IMR-90 (cell line): ENCODE measurements around the gene LRRC4C. TPM values are rescaled to one million over a fixed set of nuclear protein-coding genes. Genes with fewer than 3 reads are reported as not detected.

ENCODE experiments used
- ATAC-seq: fragments of 200-7000 bp; cut with Tn5 transposase; 2 replicates; pipeline ENCODE4 v1.9.1; 2020; ENCODE audit warnings: low read depth, mild to moderate bottlenecking, moderate library complexity
- BruUV-seq: library from RNA; stranded (reverse); fragments of 400-500 nt; replicated peaks from 2 replicates; lab custom pipeline; 2021; lab: Mats Ljungman, UMichigan
- CTCF ChIA-PET: fragments of 300-600 bp; formaldehyde crosslinking; extraction: SDS; loops from one replicate; lab custom pipeline; 2021; ENCODE audit warnings: antibody characterized with exemption; lab: Yijun Ruan, JAX
- POLR2A ChIA-PET: fragments of 300-600 bp; sonication (Branson Sonifier 250); formaldehyde crosslinking; loops from one replicate; lab custom pipeline; 2022; ENCODE audit warnings: antibody characterized with exemption; ENCODE audit not compliant: unreplicated experiment; lab: Charles Lee
- DNase-seq: peaks from one replicate; pipeline ENCODE4 v3.0.0; 2013
- H2AFZ ChIP-seq: replicated peaks from 2 replicates; pipeline ENCODE3; 2013; ENCODE audit warnings: low read length, mild to moderate bottlenecking; ENCODE audit not compliant: poor library complexity
- H2AK5ac ChIP-seq: 2 replicates; pipeline ENCODE4 v1.6.1; 2013; ENCODE audit warnings: low read depth, low read length, inconsistent platforms
- H2AK9ac ChIP-seq: replicated peaks from 2 replicates; pipeline ENCODE3; 2013; ENCODE audit warnings: mild to moderate bottlenecking, low read depth, low read length, moderate library complexity; ENCODE audit not compliant: poor library complexity
- H2BK120ac ChIP-seq: 2 replicates; pipeline ENCODE4 v1.6.1; 2013; ENCODE audit warnings: low read depth, low read length, inconsistent platforms
- H2BK15ac ChIP-seq: 3 replicates; pipeline ENCODE4 v1.6.1; 2013; ENCODE audit warnings: low read depth, low read length, inconsistent platforms
- H2BK20ac ChIP-seq: 2 replicates; pipeline ENCODE4 v1.6.1; 2013; ENCODE audit warnings: low read depth, mild to moderate bottlenecking, inconsistent platforms, low read length, moderate library complexity
- H2BK5ac ChIP-seq: 2 replicates; pipeline ENCODE4 v1.6.1; 2013; ENCODE audit warnings: mild to moderate bottlenecking, low read depth, low read length, inconsistent platforms; ENCODE audit not compliant: poor library complexity, severe bottlenecking
- H3K14ac ChIP-seq: replicated peaks from 2 replicates; pipeline ENCODE4 v1.6.1; 2013; ENCODE audit warnings: low read depth, low read length, inconsistent platforms
- H3K18ac ChIP-seq: 2 replicates; pipeline ENCODE4 v1.6.1; 2013; ENCODE audit warnings: low read depth, low read length, control low read depth
- H3K23ac ChIP-seq: 2 replicates; pipeline ENCODE4 v1.6.1; 2013; ENCODE audit warnings: low read depth, low read length, inconsistent platforms
- H3K27ac ChIP-seq: 2 replicates; pipeline ENCODE4 v1.5.1; 2013; ENCODE audit warnings: mild to moderate bottlenecking, control low read depth, low read length; ENCODE audit not compliant: insufficient read depth
- H3K27me3 ChIP-seq: 2 replicates; pipeline ENCODE4 v1.6.1; 2013; ENCODE audit warnings: low read length; ENCODE audit not compliant: control insufficient read depth, insufficient read depth
- H3K36me3 ChIP-seq: 2 replicates; pipeline ENCODE4 v1.6.1; 2013; ENCODE audit warnings: low read length, mixed read lengths; ENCODE audit not compliant: control insufficient read depth, insufficient read depth
- H3K4ac ChIP-seq: 2 replicates; pipeline ENCODE4 v1.6.1; 2013; ENCODE audit warnings: low read depth, low read length, inconsistent platforms
- H3K4me1 ChIP-seq: 2 replicates; pipeline ENCODE4 v1.6.1; 2013; ENCODE audit warnings: low read length, mixed read lengths; ENCODE audit not compliant: control insufficient read depth, insufficient read depth
- H3K4me2 ChIP-seq: 2 replicates; pipeline ENCODE4 v1.6.1; 2013; ENCODE audit warnings: low read depth, mild to moderate bottlenecking, control low read depth, low read length, moderate library complexity
- H3K4me3 ChIP-seq: 2 replicates; pipeline ENCODE4 v1.5.1; 2013; ENCODE audit warnings: low read depth, mild to moderate bottlenecking, control low read depth, low read length, moderate library complexity; ENCODE audit not compliant: insufficient read depth
- H3K56ac ChIP-seq: 2 replicates; pipeline ENCODE4 v1.6.1; 2013; ENCODE audit warnings: low read length, inconsistent platforms; ENCODE audit not compliant: insufficient read depth; ENCODE audit errors: extremely low read depth
- H3K79me1 ChIP-seq, 2 experiments: 2 replicates each; pipeline ENCODE4 v1.6.1; 2013; ENCODE audit warnings: low read length in 2 of 2, inconsistent platforms in 1 of 2, low read depth in 1 of 2
- H3K9ac ChIP-seq: 2 replicates; pipeline ENCODE4 v1.6.1; 2013; ENCODE audit warnings: low read depth, low read length, control low read depth
- H3K9me1 ChIP-seq: 2 replicates; pipeline ENCODE4 v1.6.1; 2013; ENCODE audit warnings: low read length, inconsistent platforms; ENCODE audit not compliant: insufficient read depth
- H3K9me3 ChIP-seq: 2 replicates; pipeline ENCODE4 v1.6.1; 2013; ENCODE audit warnings: low read length; ENCODE audit not compliant: control insufficient read depth, insufficient read depth
- H4K20me1 ChIP-seq: 2 replicates; pipeline ENCODE4 v1.6.1; 2013; ENCODE audit warnings: low read length, inconsistent platforms; ENCODE audit not compliant: insufficient read depth
- H4K5ac ChIP-seq: 2 replicates; pipeline ENCODE4 v1.6.1; 2013; ENCODE audit warnings: mild to moderate bottlenecking, low read depth, low read length, control low read depth
- H4K8ac ChIP-seq, 2 experiments: 2 replicates each; pipeline ENCODE4 v1.6.1; 2013; ENCODE audit warnings: low read depth in 2 of 2, low read length in 2 of 2, control low read depth in 1 of 2, inconsistent platforms in 1 of 2
- H4K91ac ChIP-seq: 2 replicates; pipeline ENCODE4 v1.6.1; 2013; ENCODE audit warnings: low read depth, low read length, inconsistent platforms; ENCODE audit not compliant: insufficient read depth
- CHD1 ChIP-seq: IDR thresholded peaks from 2 replicates; pipeline ENCODE4 v1.6.1; 2012; ENCODE audit warnings: low read depth, low read length, improper control_type of control experiment
- FOS ChIP-seq: fragments of 150-350 bp; IDR thresholded peaks from 2 replicates; pipeline ENCODE4 v1.6.1; 2016; ENCODE audit warnings: low read depth, low read length
- MAFK ChIP-seq: IDR thresholded peaks from 2 replicates; pipeline ENCODE4 v1.6.1; 2012; ENCODE audit warnings: low read depth, low read length, improper control_type of control experiment
- MAZ ChIP-seq: IDR thresholded peaks from 2 replicates; pipeline ENCODE4 v1.6.1; 2012; ENCODE audit warnings: low read depth, mild to moderate bottlenecking, low read length, improper control_type of control experiment, moderate library complexity, borderline replicate concordance
- MXI1 ChIP-seq: IDR thresholded peaks from 2 replicates; pipeline ENCODE4 v1.6.1; 2012; ENCODE audit warnings: low read depth, mild to moderate bottlenecking, low read length, moderate library complexity, borderline replicate concordance
- RFX5 ChIP-seq: IDR thresholded peaks from 2 replicates; pipeline ENCODE4 v1.8.0; 2012; ENCODE audit warnings: low read depth, mild to moderate bottlenecking, low read length, moderate library complexity
- WGBS, 2 experiments: methylation state at CpG; one replicate each; pipeline versions ENCODE4 v1.1.5 to v1.1.7; 2013; ENCODE audit warnings: missing lambda C conversion rate in 2 of 2; ENCODE audit not compliant: insufficient read length in 1 of 2; ENCODE audit errors: extremely low coverage in 2 of 2; 5-methylcytosine and 5-hydroxymethylcytosine counted together
- dilution Hi-C: fragments of 300-500 bp; cut with HindIII; formaldehyde crosslinking; loops from one replicate; pipeline ENCODE4 v1.14.3; 2018; ENCODE audit warnings: low sequenced_read_pairs; ENCODE audit not compliant: unreplicated experiment
- in situ Hi-C: fragments of 300-500 bp; cut with MboI; formaldehyde crosslinking; loops from 3 replicates; pipeline ENCODE4 v1.14.3; 2019; ENCODE audit warnings: low sequenced_read_pairs, inconsistent platforms, mixed read lengths
- intact Hi-C: fragments of 100-400 bp; cut with micrococcal nuclease; formaldehyde crosslinking; loops from 2 replicates; pipeline ENCODE4 v1.10.0; 2022
- polyA plus RNA-seq, 3 experiments: library from polyadenylated mRNA; depleted of rRNA; stranded (reverse); fragments of >200 nt; gene quantifications; 2 replicates each; pipeline ENCODE4 v1.2.3, GENCODE V29; 2012; ENCODE audit warnings: low replicate concordance in 1 of 3
- total RNA-seq: library from RNA; depleted of rRNA; stranded (reverse); fragments of >200 nt; gene quantifications from 2 replicates; pipeline ENCODE4 v1.2.3, GENCODE V29; 2012
- TF ChIP-seq, protein P1 (sequence below): fragments of 150-350 bp; IDR thresholded peaks from 2 replicates; pipeline ENCODE4 v1.6.1; 2016; ENCODE audit warnings: low read depth, mild to moderate bottlenecking, low read length, moderate library complexity, borderline replicate concordance
- TF ChIP-seq, protein P2 (sequence below): fragments of 150-350 bp; IDR thresholded peaks from 2 replicates; pipeline ENCODE4 v1.6.1; 2017; ENCODE audit warnings: mild to moderate bottlenecking, antibody characterized with exemption, low read length, low read depth

LRRC4C gene
- total and polyA plus RNA-seq, 2 of the 4 experiments (the other 2 are of a cell fraction): under 0.01 to 0.03 TPM

- TF ChIP-seq, protein P1, sequence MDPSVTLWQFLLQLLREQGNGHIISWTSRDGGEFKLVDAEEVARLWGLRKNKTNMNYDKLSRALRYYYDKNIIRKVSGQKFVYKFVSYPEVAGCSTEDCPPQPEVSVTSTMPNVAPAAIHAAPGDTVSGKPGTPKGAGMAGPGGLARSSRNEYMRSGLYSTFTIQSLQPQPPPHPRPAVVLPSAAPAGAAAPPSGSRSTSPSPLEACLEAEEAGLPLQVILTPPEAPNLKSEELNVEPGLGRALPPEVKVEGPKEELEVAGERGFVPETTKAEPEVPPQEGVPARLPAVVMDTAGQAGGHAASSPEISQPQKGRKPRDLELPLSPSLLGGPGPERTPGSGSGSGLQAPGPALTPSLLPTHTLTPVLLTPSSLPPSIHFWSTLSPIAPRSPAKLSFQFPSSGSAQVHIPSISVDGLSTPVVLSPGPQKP: no peak
Measured at GRCh38 chr11:40323241-40323640, 1136.2 kb downstream of the LRRC4C start (continued).

DNA sequence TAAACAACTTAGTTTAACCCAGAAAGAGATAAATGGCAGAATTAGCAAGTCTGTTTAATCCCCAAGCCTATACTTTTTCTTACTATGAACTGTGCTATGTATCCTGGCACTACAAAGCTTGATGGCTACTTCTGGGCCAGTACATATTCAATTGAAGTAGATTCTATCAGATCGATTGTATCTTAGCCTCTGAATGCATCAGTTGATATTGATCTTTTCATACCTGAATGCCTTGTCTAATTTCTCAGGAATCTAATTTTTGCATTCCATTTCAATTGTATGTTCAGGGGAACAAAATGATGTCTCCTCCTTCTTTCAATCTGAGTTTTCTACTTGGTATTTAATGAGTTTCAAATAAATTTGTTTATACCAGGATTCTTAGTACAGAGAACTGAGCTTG, 1137.9 kb downstream of the LRRC4C start:
- H3K9me1 ChIP-seq: no peaks in the 10 kb centered on the region
- in situ Hi-C loops (loop anchor here (25.0 kb wide), 1 partner anchor 891 kb away; no protein-coding TSS in a partner anchor), dilution Hi-C loops (no loop called here), intact Hi-C loops (no loop called here)
- H3K14ac ChIP-seq: no peak overlapping the region
- H3K36me3 ChIP-seq: no peaks in the 10 kb centered on the region
- no peaks in the 10 kb centered on the region for H3K4me1 ChIP-seq
- no peak overlapping the region for H4K5ac ChIP-seq
- TF ChIP-seq CHD1 (no peak), RFX5 (no peak), MXI1 (no peak), FOS (no peak), MAFK (no peak), MAZ (no peak)
- TF ChIP-seq, protein P2, sequence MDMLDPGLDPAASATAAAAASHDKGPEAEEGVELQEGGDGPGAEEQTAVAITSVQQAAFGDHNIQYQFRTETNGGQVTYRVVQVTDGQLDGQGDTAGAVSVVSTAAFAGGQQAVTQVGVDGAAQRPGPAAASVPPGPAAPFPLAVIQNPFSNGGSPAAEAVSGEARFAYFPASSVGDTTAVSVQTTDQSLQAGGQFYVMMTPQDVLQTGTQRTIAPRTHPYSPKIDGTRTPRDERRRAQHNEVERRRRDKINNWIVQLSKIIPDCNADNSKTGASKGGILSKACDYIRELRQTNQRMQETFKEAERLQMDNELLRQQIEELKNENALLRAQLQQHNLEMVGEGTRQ: no peak
- H3K27ac ChIP-seq: no peak overlapping the region
- H3K18ac ChIP-seq: no peak overlapping the region
- H3K4me2 ChIP-seq: no peak overlapping the region
- no peak overlapping the region for H4K8ac ChIP-seq
- no peak overlapping the region for H2BK120ac ChIP-seq
- no CpG with 5 or more reads among the region's 1 CpG for WGBS, 2 experiments
- no peak overlapping the region for H2BK5ac ChIP-seq
- BruUV-seq: no TSS peak
- no peaks in the 10 kb centered on the region for H3K79me1 ChIP-seq
- no peak overlapping the region for H2AFZ ChIP-seq
- ChIA-PET CTCF (interaction anchor here (1.5 kb wide), 1 partner anchor 27 kb away, joined by 4 read pairs; no protein-coding TSS in a partner anchor), POLR2A (interaction anchor here (0.6 kb wide), 1 partner anchor 1004 kb away, joined by 3 read pairs; no protein-coding TSS in a partner anchor)
- no peak for DNase-seq
- no peak overlapping the region for H2AK5ac ChIP-seq
- H3K9ac ChIP-seq: no peak overlapping the region
- H3K27me3 ChIP-seq: no peaks in the 10 kb centered on the region
- no peak overlapping the region for H2AK9ac ChIP-seq
- no peak overlapping the region for H3K23ac ChIP-seq
- no peak overlapping the region for H2BK15ac ChIP-seq
- H3K4me3 ChIP-seq: no peak overlapping the region
- H4K91ac ChIP-seq: no peak overlapping the region
- H2BK20ac ChIP-seq: no peak overlapping the region
- no peaks in the 10 kb centered on the region for H3K9me3 ChIP-seq
- no peaks in the 10 kb centered on the region for H4K20me1 ChIP-seq
- H3K4ac ChIP-seq: no peak overlapping the region
- ATAC-seq: no peak
- H3K56ac ChIP-seq: no peak overlapping the region
